NCI-H748 treated with DMSO at 0.1 percent for 48 hours (cell line): ENCODE data around the gene SNX24.
"Not testable (repeated sequence)": the region's sequence is repeated elsewhere in the genome, so short reads cannot be mapped to it uniquely, and the experiment has no call there.

Source experiments
- DNase-seq: peaks from one replicate; lab custom pipeline; 2025; lab: John Stamatoyannopoulos, UW

The SNX24 gene

GRCh38 chr5:122871661-122872060 lies 26.2 kb downstream of the SNX24 start:
- DNase-seq: no peak

GRCh38 chr5:122874179-122874875 lies 28.9 kb downstream of the SNX24 start:
- no peak for DNase-seq

- no peak for DNase-seq
Observed at GRCh38 chr5:122877518-122877917, 32.1 kb downstream of the SNX24 start.

- no peak for DNase-seq
Observed at GRCh38 chr5:122879076-122879475, 33.7 kb downstream of the SNX24 start.

GRCh38 chr5:122880170-122880689 lies 34.8 kb downstream of the SNX24 start:
- DNase-seq: no peak

- DNase-seq: no peak
Observed at GRCh38 chr5:122880749-122881148, 35.3 kb downstream of the SNX24 start.

GRCh38 chr5:122882831-122883230 lies 37.4 kb downstream of the SNX24 start:
- no peak for DNase-seq

- DNase-seq: no peak
Observed at GRCh38 chr5:122885045-122885517, 39.7 kb downstream of the SNX24 start.

GRCh38 chr5:122885891-122886290 lies 40.5 kb downstream of the SNX24 start:
- DNase-seq: no peak

GRCh38 chr5:122895141-122895540 lies 49.7 kb downstream of the SNX24 start:
- no peak for DNase-seq

- DNase-seq: no peak
Observed at GRCh38 chr5:122896598-122897282, 51.3 kb downstream of the SNX24 start.

GRCh38 chr5:122897283-122897602 lies 51.8 kb downstream of the SNX24 start:
- DNase-seq: no peak

GRCh38 chr5:122901346-122901745 lies 55.9 kb downstream of the SNX24 start:
- DNase-seq: no peak

GRCh38 chr5:122902263-122902662 lies 56.9 kb downstream of the SNX24 start:
- no peak for DNase-seq

GRCh38 chr5:122906768-122907167 lies 61.4 kb downstream of the SNX24 start:
- no peak for DNase-seq

GRCh38 chr5:122907276-122907675 lies 61.9 kb downstream of the SNX24 start:
- no peak for DNase-seq

- DNase-seq: no peak
Observed at GRCh38 chr5:122908108-122908507, 62.7 kb downstream of the SNX24 start.

- DNase-seq: no peak
Observed at GRCh38 chr5:122908662-122909061, 63.2 kb downstream of the SNX24 start.

GRCh38 chr5:122909470-122910100 lies 64.2 kb downstream of the SNX24 start:
- no peak for DNase-seq

GRCh38 chr5:122913436-122913835 lies 68.0 kb downstream of the SNX24 start:
- not testable (repeated sequence) for DNase-seq

GRCh38 chr5:122915717-122916461 lies 70.5 kb downstream of the SNX24 start:
- DNase-seq: no peak

- DNase-seq: no peak
Observed at GRCh38 chr5:122916490-122916889, 71.1 kb downstream of the SNX24 start.
